Glomerular visceral epithelial cell (primary cell): ENCODE data around the gene CMTM6.
"Not testable (repeated sequence)": the region's sequence is repeated elsewhere in the genome, so short reads cannot be mapped to it uniquely, and the experiment has no call there.

Experiments used
- DNase-seq: peaks from one replicate; pipeline ENCODE4 v3.0.0-alpha.2; 2016; ENCODE audit errors: extremely low spot score

Gene CMTM6

GRCh38 chr3:32447865-32448400, 54.7 kb downstream of the CMTM6 start:
- DNase-seq: no peak

GRCh38 chr3:32443478-32443877, 59.2 kb downstream of the CMTM6 start:
- DNase-seq: peak; percentile 23

GRCh38 chr3:32442766-32443165, 59.9 kb downstream of the CMTM6 start:
- DNase-seq: no peak

GRCh38 chr3:32440611-32441350, 61.9 kb downstream of the CMTM6 start:
- DNase-seq: peak; percentile 49

GRCh38 chr3:32439421-32439820, 63.2 kb downstream of the CMTM6 start:
- not testable (repeated sequence) for DNase-seq

GRCh38 chr3:32438596-32439344, 63.9 kb downstream of the CMTM6 start:
- DNase-seq: peak; percentile 20

GRCh38 chr3:32437896-32438295, 64.8 kb downstream of the CMTM6 start:
- DNase-seq: no peak

- no peak for DNase-seq
These were observed 65.8 kb downstream of the CMTM6 start for GRCh38 chr3:32436816-32437189.

- no peak for DNase-seq
These were observed 66.5 kb downstream of the CMTM6 start for GRCh38 chr3:32435911-32436815.

- no peak for DNase-seq
These were observed 68.4 kb downstream of the CMTM6 start for GRCh38 chr3:32434206-32434605.

- no peak for DNase-seq
These were observed 69.7 kb downstream of the CMTM6 start for GRCh38 chr3:32432711-32433530.

GRCh38 chr3:32432045-32432710, 70.5 kb downstream of the CMTM6 start:
- no peak for DNase-seq

- DNase-seq: no peak
These were observed 71.2 kb downstream of the CMTM6 start for GRCh38 chr3:32431481-32431880.
